HG02798 (cell line): ENCODE results near the gene BCDIN3D.
"Not testable (repeated sequence)": the region's sequence is repeated elsewhere in the genome, so short reads cannot be mapped to it uniquely, and the experiment has no call there.

ENCODE experiments used
- ATAC-seq: cut with Tn5 transposase; IDR thresholded peaks from one replicate; pipeline ENCODE4 v1.9.1; 2021; ENCODE audit warnings: mild to moderate bottlenecking; ENCODE audit not compliant: unreplicated experiment, poor library complexity

Gene BCDIN3D

DNA sequence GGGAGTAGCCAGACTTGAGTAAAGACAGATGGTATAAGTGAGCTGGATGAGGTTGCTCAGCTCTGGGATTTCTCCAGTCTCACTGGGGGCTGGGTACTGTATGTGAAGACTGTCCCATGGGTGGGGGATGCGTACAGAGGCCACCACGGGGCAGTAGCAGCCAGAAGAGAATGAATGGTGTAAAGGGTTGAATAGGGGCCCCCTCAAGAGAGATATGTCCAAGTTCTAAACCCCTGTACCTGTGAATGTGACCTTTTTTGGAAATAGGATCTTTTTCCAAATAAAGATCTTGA, 21.8 kb upstream of the BCDIN3D start:
- ATAC-seq, result no peak

DNA sequence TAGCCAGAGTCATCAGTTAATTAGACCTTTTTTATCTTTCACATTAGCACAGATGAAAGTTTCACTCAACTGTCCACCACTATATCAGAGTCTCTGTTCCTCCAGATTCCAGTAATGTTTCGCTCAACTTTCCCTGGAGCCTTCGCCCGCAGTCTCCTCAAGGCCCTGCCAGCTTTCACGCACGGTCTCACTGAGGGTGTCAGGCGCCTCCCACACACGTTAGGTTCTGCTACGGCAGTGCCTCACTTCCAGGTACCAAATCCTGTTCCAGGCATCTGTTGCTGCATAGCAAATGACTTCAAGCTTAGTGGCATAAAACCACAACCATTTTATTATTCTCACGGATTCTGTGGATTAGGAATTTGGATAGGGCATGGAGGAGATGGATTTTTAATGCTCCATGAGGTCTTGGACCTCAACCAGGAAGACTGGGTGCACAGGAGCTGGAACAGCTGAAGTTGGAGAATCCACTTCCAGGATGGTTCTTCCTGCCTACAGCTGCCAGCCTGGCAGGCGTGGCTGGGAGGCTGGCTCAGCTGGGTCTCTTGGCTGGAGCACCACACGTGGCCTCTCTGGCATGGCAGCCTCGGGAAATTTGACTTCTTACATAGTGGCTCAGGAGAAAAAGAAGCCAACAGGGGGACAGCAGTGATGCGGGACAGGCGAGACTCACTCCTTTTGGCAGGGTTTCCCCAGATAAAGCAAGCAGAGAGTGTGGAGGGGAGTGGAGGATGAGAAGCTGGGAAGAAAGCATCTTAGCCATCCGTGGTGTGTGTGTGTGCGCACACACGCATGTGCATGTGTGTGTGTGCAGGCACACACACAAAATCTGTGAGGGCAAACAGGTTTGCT, 21.3 kb upstream of the BCDIN3D start:
- ATAC-seq, result no peak

DNA sequence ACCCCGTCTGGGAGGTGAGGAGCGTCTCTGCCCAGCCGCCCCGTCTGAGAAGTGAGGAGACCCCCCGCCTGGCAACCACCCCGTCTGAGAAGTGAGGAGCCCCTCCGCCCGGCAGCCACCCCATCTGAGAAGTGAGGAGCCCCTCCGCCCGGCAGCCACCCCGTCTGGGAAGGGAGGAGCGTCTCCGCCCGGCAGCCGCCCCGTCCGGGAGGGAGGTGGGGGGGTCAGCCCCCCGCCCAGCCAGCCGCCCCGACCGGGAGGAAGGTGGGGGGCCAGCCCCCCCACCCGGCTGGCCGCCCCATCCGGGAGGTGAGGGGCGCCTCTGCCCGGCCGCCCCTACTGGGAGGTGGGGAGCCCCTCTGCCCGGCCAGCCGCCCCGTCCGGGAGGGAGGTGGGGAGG, 18.0 kb upstream of the BCDIN3D start:
- not testable (repeated sequence) for ATAC-seq

DNA sequence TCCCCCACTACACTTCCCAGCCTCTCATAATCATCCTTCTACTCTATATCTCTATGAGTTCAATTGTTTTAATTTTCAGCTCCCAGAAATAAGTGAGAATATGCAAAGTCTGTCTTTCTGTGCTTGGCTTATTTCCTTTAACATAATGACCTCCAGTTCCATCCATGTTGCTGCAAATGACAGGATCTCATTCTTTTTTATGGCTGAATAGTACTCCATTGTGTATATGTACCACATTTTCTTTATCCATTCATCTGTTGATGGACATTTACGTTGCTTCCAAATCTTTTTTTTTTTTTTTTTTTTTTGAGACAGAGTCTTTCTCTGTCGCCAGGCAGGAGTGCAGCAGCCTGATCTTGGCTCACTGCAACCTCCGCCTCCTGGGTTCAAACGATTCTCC, 13.0 kb upstream of the BCDIN3D start:
- not testable (repeated sequence) for ATAC-seq

DNA sequence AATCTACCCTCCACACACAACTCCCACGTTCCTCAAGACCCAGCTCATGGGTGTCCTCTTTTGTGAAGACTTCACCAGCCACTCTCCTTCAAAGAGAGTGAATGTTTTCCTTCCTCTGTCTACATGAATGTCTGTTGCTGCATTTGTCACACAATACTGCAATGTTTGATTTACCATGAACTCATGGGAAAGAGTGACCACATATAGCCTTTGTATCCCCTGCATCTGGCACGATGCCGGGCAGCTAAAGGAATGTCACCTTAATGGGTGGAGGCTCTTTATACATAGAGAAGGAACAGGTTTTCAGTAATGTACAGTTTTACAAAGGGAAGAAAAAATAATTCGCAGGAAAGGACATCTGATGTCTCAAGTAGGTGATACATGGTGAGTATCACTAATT, 12.1 kb upstream of the BCDIN3D start:
- no peak for ATAC-seq

DNA sequence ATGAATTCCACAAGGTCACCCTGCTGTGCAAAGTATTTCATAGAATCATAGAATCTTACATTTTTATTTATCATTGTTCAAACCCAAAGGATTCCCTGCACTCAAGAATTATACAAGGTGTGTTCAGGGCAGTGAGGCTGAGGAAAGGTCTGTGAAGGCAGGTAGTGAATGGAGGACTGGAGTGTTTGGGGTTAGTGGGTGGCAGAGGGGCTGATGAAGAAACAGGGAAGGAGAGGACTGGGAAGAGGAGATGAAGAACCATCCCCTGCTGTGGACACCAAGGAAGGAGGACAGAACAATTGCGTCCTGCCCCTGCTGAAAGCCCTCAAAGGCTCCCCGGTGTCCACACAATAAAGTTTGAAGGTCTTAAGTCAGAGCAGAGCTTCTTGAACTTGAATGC, 10.8 kb upstream of the BCDIN3D start:
- no peak for ATAC-seq

DNA sequence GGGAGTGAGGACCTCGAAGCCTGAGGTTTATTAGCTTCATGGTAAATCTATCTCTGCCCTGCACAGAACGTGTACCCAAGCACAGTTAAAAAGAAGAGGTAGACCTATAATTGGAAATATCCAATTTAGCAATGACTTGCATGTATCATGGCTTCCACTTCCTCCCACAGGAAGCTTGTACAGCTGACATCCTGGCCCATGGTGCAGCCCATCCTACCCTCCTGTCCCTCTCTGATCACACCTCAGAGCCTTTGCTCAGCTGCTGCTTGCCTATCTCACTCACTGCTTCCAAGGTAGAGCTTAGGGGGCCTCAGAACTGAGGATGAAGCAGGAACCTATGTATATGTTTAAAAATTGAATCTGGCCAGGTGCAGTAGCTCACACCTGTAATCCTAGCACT, 4.3 kb upstream of the BCDIN3D start:
- no peak for ATAC-seq

DNA sequence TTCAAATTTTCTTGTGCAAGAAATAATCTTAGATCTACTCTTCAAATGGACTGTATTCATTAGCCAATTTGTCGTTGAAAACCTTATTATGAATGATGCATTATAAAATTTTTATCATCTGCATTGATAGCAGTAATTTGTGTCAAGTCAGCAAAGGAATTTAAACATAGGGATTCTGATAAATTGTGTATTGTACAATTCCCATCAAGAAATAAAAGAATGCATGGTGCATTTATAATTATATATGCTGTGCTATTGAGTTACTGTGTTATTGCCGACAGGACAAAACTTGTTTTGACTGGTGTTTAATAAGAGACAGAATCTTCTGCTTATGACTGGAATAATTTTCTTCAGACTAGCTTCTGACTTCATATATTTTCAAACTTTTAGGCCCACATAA, 3.1 kb upstream of the BCDIN3D start:
- ATAC-seq, result no peak

DNA sequence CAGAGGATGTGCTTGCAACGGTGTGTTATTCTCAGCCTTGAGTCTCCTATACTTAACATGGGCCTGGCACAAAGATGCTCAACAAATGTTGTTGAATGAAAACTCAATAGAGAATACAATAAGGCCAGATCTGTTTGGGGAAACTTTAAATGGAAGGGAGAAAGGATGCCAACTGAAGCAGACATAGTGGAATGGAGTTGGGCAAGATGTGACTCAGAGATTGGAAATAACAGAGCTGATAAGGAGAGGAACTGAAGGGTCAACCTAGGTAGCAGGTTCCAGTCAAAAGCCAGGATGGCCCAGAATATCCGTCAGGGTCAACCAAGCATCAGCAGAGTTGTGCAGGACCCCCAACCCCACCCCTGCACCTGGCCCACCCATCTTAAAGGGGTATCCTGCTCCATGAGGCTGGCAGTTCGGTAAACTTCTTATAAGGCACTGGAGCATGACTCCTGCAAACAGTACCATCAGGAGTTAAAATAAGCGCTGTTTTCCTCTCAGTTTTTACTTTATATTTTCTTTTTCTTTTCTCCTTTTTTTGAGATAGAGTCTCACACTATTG, 1.1 kb upstream of the BCDIN3D start:
- ATAC-seq, result no peak

DNA sequence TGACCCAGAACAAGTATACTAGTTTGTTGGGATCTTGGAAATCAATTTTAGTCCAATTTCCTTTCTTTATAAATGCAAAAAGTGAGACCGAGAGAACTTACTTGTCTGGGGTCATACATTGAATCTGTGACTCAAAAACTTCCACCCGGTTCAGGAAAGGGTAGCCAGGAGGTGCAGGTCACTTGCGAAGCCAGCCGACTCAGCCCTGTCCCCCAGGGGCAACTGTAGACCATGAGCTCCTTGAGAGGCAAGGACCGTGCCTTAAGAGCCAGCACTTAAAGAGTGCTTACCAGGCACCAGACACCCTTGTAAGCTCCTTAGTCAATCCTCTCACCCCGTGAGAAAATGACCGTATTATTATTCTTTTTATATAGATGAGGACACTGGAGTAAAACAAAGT, 505 bp upstream of the BCDIN3D start:
- no peak for ATAC-seq

DNA sequence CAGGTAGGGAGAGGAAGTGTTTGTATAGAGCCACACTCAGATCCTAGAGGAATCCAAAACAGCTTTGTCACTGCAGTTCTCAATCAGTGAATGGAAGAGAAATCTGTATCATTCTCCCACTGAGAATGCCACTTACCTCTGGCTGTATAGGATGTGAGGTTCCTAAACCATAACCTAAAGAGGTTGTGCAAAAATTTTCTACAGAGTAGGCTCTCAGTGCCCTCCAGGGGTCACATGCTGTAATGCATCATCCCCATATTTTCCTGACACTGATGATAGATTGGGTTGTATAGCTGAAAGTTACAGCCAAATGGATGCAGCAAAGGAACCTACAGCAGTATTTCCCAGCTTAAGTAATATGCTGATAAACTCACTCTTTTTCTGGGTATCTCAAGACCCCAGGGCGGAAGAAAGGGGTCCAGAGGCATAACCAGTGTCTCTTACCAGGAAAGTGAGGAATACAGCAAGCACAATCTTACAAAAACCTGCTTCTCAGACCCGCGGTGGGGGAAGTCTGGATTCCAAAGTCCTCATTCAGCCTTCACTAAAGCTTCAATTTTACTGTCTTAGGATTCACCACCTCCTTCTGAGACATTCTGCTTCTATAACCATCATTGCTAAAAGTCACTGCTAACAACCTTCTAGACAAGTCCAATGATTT, 3.8 kb downstream of the BCDIN3D start:
- ATAC-seq, result no peak

DNA sequence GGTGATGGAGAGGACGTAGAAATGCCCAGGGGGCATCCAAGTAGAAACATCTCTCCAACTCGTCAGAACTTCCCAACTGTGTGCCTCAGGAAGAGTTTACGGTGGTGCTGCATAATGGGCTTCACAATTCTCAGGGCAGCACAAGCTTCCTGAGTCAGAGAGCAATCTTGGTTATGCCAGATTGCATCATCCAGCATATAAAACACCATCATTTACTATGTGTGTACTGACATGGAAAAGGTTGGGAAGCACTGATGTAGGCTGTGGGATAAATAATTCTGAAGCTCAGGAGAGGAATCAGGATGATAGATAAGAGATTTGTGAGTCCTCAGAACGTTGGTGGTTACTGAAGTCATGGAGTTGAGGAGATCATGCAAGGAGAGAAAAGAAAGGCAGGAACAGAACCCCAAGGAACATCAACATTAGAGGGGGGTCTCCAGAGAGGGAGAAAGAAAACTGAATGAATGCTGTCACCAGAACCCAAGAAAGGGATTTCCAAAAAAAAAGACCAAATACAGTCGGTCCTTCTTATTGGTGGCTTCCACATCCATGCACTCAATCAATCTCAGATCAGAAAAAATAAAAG, 10.0 kb downstream of the BCDIN3D start:
- ATAC-seq, result no peak

DNA sequence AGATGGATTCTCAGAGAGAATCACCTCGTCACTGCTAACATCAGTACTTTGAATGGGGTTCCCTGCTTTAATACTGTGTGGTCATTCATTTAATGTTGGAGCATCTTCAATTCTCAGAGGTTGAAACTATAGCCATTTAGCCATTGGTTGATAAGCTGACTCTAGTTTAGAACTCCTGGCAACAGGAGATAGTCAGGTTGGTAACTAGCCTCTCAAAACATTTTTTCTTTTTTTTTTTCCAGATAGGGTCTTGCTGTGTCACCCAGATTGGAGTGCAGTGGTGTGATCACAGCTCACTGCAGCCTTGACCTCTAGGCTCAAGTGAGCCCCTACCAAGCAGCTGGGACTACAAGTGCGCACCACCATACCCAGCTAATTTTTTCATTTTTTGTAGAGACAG, 11.2 kb downstream of the BCDIN3D start:
- ATAC-seq, result no peak

DNA sequence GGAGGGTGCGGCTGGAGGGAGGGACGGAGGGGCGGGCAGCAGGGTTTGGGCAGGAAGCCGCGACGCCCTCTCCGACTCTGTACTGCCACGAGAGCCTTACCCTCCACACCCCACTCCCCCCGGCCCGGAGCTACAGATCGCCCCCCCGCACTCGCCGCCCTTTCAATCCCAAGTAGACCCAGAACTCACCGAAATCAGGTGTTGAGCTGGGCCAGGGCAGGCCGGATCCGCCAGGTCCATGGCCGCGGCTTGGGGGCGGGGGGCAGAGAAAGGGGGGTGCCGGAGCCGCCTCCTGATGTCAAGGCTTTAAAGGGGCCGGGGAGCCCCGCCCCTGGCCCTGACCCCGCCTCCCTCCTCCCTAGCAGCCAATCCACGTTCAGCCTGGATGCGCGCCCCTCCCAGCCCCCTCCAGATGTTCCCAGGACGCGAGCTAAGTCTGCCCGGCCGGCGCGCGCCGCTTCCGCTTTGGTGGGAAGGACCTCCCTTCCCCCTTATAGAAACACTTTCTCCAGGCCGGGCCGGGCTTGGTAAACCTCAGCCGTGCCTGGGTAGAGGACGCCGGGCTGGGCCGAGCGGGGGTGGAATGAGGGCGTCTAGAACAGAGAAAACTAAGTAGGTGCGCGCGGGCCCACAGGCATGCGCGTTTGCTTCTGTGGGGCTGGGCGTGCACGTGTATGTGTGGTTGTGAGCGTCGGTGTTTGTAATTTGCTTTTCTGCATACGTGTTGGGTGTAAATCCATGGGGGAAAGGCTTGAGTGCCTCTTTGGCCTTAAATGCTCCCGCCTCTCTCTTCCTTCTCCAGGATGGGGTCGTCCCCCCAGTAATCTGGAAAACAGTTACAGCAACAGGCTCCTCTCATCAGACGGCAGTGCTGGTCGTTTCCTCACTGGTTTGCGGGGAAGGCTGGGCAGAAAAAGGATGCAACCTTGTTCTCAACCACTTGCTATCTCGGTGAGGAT, 14.5 kb downstream of the BCDIN3D start, which contains the start of gene NCKAP5L:
TSS of gene NCKAP5L (minus strand) at position 281 of the 959 bp plus-strand sequence. CDS start 24,369 bp downstream, outside the sequence.
- peak; percentile 93 for ATAC-seq

DNA sequence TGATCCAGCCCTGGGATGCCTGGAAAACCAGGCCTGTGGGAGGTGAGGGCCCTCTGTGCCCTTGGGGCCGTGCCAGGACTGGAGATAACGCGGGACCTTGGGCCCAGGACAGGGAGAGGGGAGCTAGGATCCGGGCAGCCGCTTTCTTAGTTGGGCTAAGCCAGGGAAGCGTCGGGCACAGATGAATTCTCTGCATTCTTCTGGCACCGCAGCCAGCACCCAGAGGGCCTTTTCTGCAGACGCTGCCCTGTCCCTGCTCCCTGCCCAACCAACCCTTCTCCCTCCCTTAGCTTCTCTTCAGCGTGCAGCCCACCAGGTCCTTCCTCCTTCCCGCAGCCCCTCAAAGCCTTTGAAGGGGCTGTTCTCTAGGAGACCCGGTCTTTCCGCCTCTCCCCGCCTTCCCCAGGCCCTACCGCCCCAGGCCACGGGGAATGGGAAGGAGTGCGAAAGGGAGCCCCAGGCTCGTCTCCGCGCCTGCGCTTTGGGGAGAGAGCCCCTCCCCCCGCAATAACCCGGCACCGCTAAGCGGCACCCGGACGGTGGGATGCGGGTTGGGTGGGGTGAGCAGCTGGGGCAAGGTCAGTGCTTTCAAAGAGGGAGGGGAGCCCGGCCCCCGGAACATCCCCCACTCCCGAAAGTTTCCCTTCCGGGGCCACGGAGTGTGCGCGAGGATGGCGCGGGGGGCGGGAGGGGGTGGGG, 15.4 kb downstream of the BCDIN3D start:
- no peak for ATAC-seq

DNA sequence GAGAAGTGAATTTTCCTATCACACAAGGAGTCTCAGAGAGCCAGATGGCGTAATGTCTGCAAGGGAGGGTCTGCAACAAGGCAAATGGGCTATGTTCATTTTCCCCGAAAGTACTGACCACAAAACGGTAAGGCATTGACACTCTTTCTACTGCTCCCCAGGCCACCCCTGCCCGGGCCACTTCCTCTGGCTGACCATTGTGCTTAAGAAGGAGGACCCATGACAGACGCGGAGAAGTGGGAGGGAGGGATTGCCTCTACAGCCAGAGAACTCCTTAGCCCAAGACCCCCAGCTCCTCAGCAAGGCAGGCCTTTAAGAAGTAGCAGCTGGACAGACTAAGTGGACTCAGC, 15.9 kb downstream of the BCDIN3D start:
- no peak for ATAC-seq

DNA sequence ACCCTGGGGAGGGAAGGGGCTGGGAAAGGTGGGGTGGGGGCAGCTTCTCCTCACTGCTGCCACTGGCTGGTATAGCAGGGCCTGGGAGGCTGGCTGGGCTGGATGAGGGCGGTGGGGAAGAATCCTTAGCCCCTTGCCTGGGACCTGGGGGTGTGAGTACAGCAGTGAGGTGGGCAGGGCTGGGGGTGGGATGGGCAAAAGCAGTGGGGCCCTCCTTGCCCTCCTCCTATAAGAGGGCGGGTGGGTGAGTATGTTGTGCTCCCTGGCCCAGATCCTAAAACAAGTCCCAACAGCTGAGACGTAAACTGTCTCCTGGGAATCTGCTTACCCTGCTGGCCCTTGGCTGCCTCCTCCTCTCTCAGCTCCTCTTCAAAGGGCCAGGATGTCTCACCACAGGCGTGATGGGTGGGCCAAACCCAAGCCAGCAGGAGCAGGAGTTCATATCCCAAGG, 16.9 kb downstream of the BCDIN3D start:
- no peak for ATAC-seq

DNA sequence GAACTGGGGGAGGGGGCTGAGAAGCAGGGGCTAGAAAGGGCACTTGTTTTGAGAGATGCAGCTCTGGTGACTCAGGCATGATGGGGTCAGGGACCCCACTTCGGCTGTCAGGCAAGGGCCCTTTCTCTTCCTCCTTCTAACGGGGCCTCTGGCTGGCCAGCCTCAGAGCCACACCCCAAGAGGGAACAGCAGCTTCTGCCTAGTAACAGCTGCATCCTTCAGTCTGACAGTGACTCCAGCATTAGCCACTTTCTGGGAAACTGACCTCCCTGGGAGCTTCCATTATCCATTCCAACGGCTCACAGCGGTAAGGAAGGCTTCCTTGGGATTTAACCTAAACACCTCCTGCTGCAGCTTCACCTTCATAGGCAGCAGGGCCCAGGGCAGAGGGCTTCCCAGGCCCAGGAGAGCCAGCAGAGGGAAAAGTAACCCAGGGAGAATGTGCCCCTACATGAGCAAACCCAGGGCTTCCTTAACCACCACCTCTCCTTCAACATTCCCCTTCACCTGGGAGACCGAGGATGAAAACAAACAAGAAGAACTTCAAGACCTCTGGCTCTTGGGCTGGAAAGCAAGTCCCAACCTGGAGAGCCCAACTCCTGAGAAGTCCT, 17.4 kb downstream of the BCDIN3D start:
- ATAC-seq, result no peak

DNA sequence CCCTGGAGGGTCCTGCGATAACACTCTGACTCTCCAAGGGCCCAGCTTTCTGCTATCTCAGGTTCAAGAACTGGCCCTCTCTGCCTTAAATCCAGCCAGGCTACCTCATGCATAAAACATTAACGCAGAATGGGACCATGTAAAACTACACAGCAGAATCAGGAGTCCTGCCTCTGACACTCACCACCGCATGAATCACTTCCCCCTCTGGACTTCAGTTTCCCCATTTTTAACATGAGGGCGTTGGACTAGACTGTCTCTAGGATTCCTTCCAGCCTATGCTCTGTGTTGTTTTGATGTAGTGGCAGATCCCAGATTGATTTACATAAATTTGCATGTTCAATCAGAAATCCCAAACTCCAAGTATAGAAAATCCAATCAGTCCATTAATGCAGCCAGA, 18.0 kb downstream of the BCDIN3D start:
- no peak for ATAC-seq
